Measurements from ENCODE around the gene ACAP3. TPM values are rescaled to one million over a fixed set of nuclear protein-coding genes. Genes with fewer than 3 reads are reported as not detected.
A peak's percentile ranks its signal among the peaks of the same experiment; 100 is the strongest.
"Not testable (repeated sequence)": the region's sequence is repeated elsewhere in the genome, so short reads cannot be mapped to it uniquely, and the experiment has no call there.

ACAP3 gene
- total RNA-seq, 2 donors from 2014 or later: 32.5 to 60.5 TPM

DNA sequence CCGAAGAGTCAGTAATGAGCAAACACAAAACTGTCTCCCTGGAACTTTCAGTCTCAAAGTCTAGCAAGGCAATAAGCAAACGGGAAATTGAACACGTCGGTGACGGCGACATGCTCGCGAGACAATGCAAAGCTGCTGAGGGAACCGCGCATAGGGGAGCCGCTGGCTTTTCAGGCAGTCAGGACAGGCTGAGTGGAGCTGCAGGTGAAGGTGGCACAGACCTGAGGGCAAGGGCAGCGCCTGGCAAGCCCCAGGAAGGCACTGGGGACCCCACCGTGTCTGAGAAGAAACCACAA is 11.9 kb upstream of the ACAP3 start:
- Mint-ChIP-seq H3K4me3 (no peak overlapping the region), H3K36me3 (peaks cover 6% of the 10 kb centered on the region), H3K9me3 (no peaks in the 10 kb centered on the region)

DNA sequence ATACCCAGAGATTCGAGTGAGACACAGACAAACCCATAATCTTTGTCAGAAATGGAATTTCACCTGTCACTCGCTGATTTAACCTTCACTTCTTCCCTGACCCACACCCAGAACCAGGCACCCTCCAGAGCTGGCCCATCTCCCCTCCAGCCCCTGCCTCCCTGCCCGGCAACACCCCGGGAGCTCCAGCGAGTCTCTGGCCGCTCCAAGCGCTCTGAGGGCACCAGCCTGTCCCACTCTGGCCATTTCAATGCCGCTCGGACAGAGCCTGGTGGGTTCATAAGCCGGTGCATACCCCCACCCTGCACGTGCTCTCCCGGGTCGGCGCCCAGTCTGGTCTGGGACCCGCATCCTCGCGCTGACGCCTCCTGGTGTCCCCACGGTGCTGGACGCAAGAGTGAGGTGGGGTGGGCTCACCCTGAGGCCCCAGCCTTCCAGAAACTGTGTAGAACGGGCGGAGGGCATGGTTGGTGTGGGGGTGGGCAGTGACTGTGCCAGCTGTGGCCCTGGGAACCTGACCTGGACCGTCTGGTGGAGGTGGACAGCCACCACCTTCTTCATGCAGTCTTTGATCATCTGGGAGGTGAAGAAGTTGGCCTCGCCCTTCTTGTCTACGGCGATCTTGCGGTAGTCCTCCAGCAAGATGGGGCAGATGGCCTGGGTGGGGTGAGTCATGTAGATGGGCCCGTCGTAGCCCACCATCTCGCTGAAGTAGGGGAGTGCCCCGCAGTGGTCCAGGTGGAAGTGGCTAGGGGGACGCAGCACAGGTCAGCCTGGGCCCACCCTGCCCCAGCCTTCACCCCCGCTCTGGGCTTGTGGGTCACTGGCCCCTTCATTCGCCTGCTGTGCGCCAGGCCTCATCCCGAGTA is 11.3 kb upstream of the ACAP3 start:
- Mint-ChIP-seq H3K9me3 (no peaks in the 10 kb centered on the region), H3K27me3 (no peaks in the 10 kb centered on the region), H3K27ac (peak overlapping the region in 1 of 2 donors; percentile 47), H3K36me3 (peaks cover 6% of the 10 kb centered on the region), H3K4me1 (ENCODE audit: low read depth in 2 of 2) (peaks cover 20 to 25% of the 10 kb centered on the region in 2 donors), H3K4me3 (no peak overlapping the region)
- ATAC-seq (no peak), DNase-seq (ENCODE audit: low spot score) (no peak)

More for the DNA sequence above, 11.9 kb upstream of the ACAP3 start:
- ATAC-seq (no peak), DNase-seq (ENCODE audit: low spot score) (no peak)
- H3K27ac Mint-ChIP-seq: peak overlapping the region in 1 of 2 donors; percentile 47
- no peaks in the 10 kb centered on the region for H3K27me3 Mint-ChIP-seq
- peaks cover 20 to 27% of the 10 kb centered on the region in 2 donors for H3K4me1 Mint-ChIP-seq (ENCODE audit: low read depth in 2 of 2)

DNA sequence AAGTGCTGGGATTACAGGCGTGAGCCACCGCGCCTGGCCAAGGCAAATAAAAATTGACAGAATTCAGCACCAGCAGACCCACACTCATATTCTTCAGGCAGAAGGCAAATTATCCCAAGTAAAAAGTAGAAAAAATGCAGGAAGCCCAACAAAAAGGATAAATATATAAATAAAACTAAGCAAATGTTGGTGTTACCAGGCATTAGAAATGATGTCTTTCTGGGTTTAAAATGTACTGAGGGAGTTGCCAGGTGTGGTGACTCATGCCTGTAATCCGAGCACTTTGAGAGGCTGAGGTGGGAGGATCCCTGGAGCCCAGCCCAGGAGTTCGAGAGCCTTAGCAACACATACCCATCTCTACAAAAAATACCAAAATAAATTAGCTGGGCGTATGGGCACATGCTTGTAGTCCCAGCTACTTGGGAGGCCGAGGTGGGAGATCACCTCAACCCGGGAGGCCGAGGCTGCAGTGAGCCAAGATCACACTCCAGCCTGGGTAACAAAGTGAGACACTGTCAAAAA is 10.5 kb upstream of the ACAP3 start:
- H3K9me3 Mint-ChIP-seq: no peaks in the 10 kb centered on the region
- no peaks in the 10 kb centered on the region for H3K36me3 Mint-ChIP-seq
- ATAC-seq (no peak), DNase-seq (ENCODE audit: low spot score) (no peak)
- H3K27me3 Mint-ChIP-seq: no peaks in the 10 kb centered on the region
- no peak overlapping the region for H3K27ac Mint-ChIP-seq
- peaks cover 13 to 19% of the 10 kb centered on the region in 2 donors for H3K4me1 Mint-ChIP-seq (ENCODE audit: low read depth in 2 of 2)
- H3K4me3 Mint-ChIP-seq: no peak overlapping the region

DNA sequence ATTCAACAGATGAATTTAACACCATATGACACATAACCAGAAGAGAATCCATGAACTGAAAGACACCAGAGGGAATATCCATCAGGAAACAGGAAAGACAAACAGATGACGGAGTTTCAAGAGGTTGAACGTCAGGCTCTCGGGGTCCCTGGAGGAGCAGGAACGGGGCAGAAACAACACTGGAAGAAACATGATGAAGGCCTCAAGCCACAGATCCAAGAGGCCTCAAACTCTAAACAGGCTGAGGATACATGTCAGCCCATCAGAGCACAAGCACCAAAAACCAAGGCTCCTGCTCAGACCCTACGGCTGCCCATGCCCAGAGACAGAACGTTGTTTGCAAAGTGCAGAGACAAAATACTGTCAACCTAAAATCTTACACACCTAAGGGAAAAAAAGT is 9.7 kb upstream of the ACAP3 start:
- H3K27me3 Mint-ChIP-seq: no peaks in the 10 kb centered on the region
- DNase-seq (ENCODE audit: low spot score) (no peak), ATAC-seq (no peak)
- no peaks in the 10 kb centered on the region for H3K36me3 Mint-ChIP-seq
- H3K4me3 Mint-ChIP-seq: no peak overlapping the region
- H3K9me3 Mint-ChIP-seq: no peaks in the 10 kb centered on the region
- H3K27ac Mint-ChIP-seq: no peak overlapping the region
- peaks cover 5 to 15% of the 10 kb centered on the region in 2 donors for H3K4me1 Mint-ChIP-seq (ENCODE audit: low read depth in 2 of 2)

DNA sequence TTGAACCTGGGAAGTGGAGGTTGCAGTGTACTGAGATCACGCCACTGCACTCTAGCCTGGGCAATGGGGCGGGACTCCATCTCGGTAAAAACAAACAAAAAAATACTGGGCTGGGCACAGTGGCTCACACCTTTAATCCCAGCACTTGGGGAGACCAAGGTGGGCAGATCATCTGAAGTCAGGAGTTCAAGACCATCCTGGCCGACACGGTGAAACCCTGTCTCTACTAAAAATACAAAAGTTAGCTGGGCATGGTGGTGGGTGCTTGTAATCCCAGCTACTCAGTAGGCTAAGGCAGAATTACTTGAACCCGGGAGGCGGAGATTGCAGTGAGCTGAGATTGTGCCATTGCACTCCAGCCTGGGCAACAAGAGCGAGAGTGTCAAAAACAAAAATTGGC is 8.5 kb upstream of the ACAP3 start:
- H3K9me3 Mint-ChIP-seq; H3K4me3 Mint-ChIP-seq; H3K36me3 Mint-ChIP-seq; ATAC-seq; H3K27me3 Mint-ChIP-seq; DNase-seq (ENCODE audit: low spot score): not testable (repeated sequence)
- H3K27ac Mint-ChIP-seq: peak overlapping the region in 1 of 2 donors; percentile 68
- peaks cover 0 to 11% of the 10 kb centered on the region in 2 donors for H3K4me1 Mint-ChIP-seq (ENCODE audit: low read depth in 2 of 2)

DNA sequence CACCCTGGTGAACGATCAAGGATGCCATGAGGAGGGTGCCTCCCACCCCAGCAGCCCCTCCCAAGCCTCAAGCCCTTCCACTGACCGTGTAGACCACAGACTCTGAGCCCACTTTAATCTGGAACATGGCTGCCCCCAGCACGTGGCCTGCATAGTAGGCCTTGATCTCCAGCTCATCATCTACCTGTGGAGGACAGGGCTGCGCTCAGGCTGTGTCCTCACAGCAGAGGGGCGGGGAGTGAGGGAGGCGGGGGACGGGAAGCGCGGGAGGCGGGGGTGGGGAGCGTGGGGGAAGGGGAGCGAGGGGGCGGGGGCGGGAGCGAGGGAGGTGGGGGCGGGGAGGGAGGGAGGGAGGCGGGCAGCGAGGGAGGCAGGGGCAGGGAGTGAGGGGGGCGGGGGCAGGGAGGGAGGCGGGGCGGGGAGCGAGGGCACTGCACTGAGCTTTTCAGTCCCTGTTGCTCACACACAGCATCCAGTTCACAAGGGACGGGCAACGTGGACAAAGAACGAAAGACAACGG is 7.8 kb upstream of the ACAP3 start:
- no peaks in the 10 kb centered on the region for H3K9me3 Mint-ChIP-seq
- H3K27me3 Mint-ChIP-seq: no peaks in the 10 kb centered on the region
- H3K4me3 Mint-ChIP-seq: no peak overlapping the region
- H3K27ac Mint-ChIP-seq: no peak overlapping the region
- ATAC-seq: no peak
- DNase-seq (ENCODE audit: low spot score): no peak
- peaks cover 0 to 11% of the 10 kb centered on the region in 2 donors for H3K4me1 Mint-ChIP-seq (ENCODE audit: low read depth in 2 of 2)
- no peaks in the 10 kb centered on the region for H3K36me3 Mint-ChIP-seq

DNA sequence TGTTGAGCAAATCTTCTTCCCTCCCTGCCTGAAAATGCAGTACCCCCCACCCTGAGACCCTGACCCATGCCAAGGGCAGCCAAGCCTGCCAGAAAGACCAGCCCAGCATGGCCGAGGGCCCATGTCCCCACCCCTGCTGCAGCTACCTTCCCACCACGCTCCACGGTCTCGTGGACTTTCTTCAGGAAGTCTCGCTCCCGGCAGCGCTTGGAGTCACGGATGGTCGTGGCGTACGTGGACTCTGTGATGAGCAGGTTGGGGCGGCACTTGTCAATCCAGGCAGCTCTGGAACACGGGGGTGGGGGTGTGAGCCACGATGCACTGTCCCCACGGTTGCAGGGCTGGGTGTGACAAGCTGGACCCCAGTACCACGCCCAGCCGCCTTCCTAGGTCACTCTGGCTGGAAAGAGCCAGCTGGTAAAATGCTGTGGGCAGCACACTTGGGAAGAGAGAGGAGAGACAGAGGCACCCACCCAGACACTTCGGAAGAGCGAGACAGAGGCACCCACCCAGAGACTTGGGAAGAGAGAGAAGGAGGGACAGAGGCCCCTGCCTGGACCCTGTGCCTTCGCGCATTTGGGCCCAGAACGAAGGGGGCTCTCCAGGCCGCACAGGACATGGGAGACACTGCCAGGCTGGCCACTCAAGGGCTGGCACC is 7.1 kb upstream of the ACAP3 start:
- Mint-ChIP-seq H3K27ac (no peak overlapping the region), H3K9me3 (no peaks in the 10 kb centered on the region), H3K36me3 (no peaks in the 10 kb centered on the region), H3K4me1 (ENCODE audit: low read depth in 2 of 2) (peaks cover 0 to 7% of the 10 kb centered on the region in 2 donors), H3K4me3 (no peak overlapping the region), H3K27me3 (no peaks in the 10 kb centered on the region)
- DNase-seq (ENCODE audit: low spot score) (no peak), ATAC-seq (no peak)

DNA sequence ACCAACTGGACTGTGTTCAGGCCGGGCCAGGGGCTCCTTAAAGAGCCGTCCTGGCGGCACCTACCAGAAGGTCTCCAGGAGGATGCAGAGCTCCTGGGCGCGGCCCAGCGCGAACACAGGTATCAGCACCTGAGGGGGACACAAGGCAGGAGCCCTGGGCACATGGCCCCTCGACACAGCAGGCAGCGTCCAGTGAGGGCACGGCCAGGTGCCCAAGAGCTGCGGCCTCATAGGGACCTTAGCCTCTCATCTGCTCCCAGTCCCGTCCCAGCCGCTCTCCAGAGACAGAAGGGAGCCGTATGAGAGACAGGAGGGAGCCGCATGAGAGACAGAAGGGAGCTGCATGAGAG is 6.5 kb upstream of the ACAP3 start:
- no peak for ATAC-seq
- Mint-ChIP-seq H3K4me3 (no peak overlapping the region), H3K27ac (no peak overlapping the region), H3K9me3 (no peaks in the 10 kb centered on the region), H3K4me1 (ENCODE audit: low read depth in 2 of 2) (peaks cover 0 to 3% of the 10 kb centered on the region in 2 donors), H3K36me3 (no peaks in the 10 kb centered on the region), H3K27me3 (no peaks in the 10 kb centered on the region)
- DNase-seq (ENCODE audit: low spot score): no peak

DNA sequence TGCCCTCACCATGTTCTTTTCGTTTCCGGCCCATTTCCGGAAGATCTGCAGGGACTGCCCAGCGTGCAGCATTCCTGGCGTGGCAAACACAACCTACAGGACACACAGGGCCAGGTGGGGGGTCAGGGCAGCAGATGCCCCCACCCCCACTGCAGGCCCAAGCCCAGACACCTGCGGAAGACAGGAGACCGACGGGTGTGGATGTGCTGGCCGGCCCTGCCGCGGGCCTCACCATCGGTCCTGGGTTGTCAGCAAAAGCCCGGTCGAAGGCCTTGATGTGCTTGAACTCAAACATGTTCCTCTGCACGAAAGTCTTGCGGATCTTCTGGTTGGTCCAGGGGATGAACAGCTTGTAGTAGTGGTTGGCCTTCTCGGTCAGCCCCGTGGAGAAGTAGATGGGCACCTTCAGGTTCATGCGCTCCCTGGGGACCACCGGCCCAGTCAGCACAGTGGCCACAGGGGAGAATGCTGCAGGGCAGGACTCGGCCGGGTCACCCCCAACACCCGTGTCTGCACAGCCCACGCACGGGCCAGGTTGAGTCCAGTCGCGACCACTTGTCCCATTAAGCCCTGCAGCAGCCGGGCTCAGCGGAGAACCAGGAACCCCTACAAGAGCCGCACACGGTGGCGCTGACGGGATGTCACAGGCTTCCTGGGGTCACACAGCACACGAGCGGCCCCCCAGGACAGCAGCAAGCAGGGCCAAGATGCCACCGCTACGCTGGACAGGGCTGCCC is 5.9 kb upstream of the ACAP3 start:
- H3K9me3 Mint-ChIP-seq: no peaks in the 10 kb centered on the region
- H3K4me1 Mint-ChIP-seq (ENCODE audit: low read depth in 2 of 2): peaks cover 0 to 3% of the 10 kb centered on the region in 2 donors
- H3K27ac Mint-ChIP-seq: no peak overlapping the region
- DNase-seq (ENCODE audit: low spot score) (no peak), ATAC-seq (no peak)
- H3K27me3 Mint-ChIP-seq: no peaks in the 10 kb centered on the region
- no peak overlapping the region for H3K4me3 Mint-ChIP-seq
- no peaks in the 10 kb centered on the region for H3K36me3 Mint-ChIP-seq

DNA sequence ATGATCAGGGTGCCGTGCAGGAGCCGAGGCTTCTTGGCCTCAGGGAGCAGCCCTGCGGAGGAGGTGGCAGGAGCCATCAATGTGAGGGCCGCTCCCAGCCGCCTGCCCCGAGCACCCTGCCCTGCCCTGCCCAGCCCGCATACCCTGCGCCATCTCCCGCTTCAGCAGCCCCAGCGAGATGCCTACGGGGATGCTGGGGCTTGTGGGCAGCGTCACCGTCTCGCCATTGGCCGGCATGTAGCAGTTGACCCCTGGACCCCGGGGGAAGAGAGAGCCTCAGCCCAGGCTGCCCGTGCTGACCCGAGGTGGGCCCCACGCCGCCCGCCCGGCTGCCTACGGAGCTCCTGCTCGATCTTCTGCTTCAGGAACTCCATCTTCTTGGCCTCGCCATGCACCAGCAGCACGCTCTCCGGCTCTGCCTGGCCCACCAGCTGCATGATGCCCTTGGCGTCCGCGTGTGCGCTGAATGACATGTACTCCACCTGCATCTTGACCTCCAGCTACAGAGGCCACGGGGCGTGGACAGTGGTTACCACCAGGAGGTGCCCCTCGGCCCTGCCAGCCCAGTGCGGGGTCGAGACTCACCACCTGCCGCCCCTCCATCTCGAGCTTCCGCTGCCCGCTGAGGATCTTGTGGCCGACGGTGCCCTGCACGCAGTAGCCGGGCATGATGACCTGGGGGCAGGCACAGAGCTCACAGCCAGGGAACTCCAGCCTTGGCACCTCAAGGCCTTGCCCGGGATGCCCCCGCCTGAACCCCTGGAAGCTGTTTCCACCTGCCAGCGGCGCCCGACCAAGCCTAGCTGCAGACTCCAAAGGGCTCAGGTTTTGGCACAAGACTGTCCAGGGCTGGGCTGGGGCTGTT is 5.0 kb upstream of the ACAP3 start:
- H3K4me3 Mint-ChIP-seq: no peak overlapping the region
- peaks cover 0 to 3% of the 10 kb centered on the region in 2 donors for H3K4me1 Mint-ChIP-seq (ENCODE audit: low read depth in 2 of 2)
- no peaks in the 10 kb centered on the region for H3K9me3 Mint-ChIP-seq
- ATAC-seq (no peak), DNase-seq (ENCODE audit: low spot score) (no peak)
- H3K27me3 Mint-ChIP-seq: no peaks in the 10 kb centered on the region
- H3K27ac Mint-ChIP-seq: no peak overlapping the region
- H3K36me3 Mint-ChIP-seq: no peaks in the 10 kb centered on the region

DNA sequence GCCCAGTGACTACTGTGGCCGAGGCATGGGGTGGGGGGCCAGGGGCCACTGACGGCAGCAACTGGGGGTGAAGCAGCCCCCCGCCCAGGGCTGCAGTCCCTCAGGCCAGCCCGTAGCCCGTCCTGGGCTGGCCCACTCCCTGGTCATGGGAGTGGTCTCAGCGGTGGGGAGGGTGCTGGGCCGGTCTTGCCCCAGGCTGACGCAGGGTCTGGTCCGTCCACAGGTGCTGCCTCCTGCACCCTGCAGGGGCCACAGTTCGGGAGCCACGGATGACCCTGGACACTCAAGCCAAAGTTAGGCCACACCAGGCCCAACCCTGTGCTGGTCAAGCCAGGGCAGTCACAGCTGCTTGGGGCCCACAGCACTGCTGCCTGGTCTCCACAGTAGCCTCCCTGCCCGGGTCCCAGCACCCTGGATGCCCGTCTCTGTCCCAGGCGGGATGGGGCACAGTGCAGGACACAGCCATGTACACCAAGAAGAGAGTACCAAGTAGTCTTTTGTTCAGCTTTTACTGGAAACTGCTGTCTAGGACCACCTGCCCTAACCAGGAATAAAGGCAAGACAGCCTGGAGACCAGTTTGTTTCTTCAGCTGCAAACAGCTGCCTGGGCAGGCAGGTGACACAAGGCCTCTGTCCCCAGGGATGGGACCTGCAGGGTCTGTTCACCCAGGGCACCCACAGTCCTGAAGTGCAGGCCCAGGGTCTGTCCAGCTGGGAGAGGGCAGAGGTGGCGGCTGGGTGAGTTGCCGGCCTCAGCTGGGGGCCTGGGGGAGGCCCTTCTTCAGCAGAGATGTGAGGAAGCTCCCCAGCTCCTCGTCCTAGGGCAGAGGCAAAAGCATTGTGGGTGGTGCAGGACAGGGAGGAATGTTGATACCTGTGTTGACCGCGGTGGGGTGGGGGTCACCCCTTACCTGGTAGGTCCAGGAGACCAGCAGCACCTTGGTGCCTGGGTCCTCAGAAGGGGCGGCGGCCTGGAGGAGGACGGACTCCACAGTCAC is 3.7 kb upstream of the ACAP3 start:
- Mint-ChIP-seq H3K4me1 (ENCODE audit: low read depth in 2 of 2) (peaks cover 7 to 9% of the 10 kb centered on the region in 2 donors), H3K4me3 (no peak overlapping the region), H3K36me3 (no peaks in the 10 kb centered on the region), H3K27me3 (no peaks in the 10 kb centered on the region), H3K27ac (no peak overlapping the region), H3K9me3 (no peaks in the 10 kb centered on the region)
- DNase-seq (ENCODE audit: low spot score) (no peak), ATAC-seq (no peak)

DNA sequence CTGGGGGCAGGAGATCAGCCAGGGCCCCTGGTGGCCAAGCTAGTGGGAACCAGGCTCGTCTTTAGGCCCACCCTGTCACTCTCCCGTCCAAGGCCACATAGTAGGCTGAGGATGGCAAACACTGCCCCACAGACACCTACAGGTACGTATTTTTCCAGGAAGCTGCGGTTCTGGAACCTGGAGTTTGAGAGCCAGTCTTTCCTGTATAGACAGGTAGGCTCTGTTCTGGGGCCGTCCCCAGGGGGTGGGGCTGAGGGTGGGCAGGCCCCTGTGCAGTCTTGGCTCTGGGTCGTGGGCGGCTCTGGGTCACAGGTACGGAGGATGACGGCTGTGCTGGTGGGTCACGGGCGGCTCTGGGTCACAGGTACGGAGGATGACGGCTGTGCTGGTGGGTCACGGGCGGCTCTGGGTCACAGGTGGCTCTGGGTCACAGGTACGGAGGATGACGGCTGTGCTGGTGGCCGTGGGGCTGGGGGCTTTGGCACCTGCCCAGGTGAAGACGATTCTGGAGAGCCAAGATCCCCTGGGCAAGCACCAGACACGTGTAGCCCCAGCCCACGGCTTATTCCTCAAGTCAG is 2.8 kb upstream of the ACAP3 start:
- H3K27ac Mint-ChIP-seq: no peak overlapping the region

More for the DNA sequence above, 2.8 kb upstream of the ACAP3 start:
- ATAC-seq (no peak), DNase-seq (ENCODE audit: low spot score) (no peak)
- Mint-ChIP-seq H3K4me3 (no peak overlapping the region), H3K27me3 (no peaks in the 10 kb centered on the region), H3K9me3 (no peaks in the 10 kb centered on the region), H3K36me3 (no peaks in the 10 kb centered on the region), H3K4me1 (ENCODE audit: low read depth in 2 of 2) (peaks cover 14% of the 10 kb centered on the region in 2 donors)
